LNCAP (cell line): ENCODE data around the gene TMPRSS6.

ENCODE experiments used
- CTCF ChIP-seq: fragments of 450-650 bp; IDR thresholded peaks from 2 replicates; pipeline ENCODE4 v1.5.1; 2017; ENCODE audit warnings: mild to moderate bottlenecking

TMPRSS6 gene

GRCh38 chr22:37098976-37099591 lies 10.4 kb downstream of the TMPRSS6 start:
- TF ChIP-seq CTCF, result no peak

- no peak for TF ChIP-seq CTCF
These were observed 12.2 kb downstream of the TMPRSS6 start for GRCh38 chr22:37097346-37097745.

- no peak for TF ChIP-seq CTCF
These were observed 14.4 kb downstream of the TMPRSS6 start for GRCh38 chr22:37095113-37095512.

- TF ChIP-seq CTCF, result no peak
These were observed 15.3 kb downstream of the TMPRSS6 start for GRCh38 chr22:37094239-37094638.

GRCh38 chr22:37092997-37093396 lies 16.5 kb downstream of the TMPRSS6 start:
- TF ChIP-seq CTCF, result no peak

GRCh38 chr22:37091994-37092393 lies 17.5 kb downstream of the TMPRSS6 start:
- no peak for TF ChIP-seq CTCF

GRCh38 chr22:37090920-37091695 lies 18.4 kb downstream of the TMPRSS6 start:
- TF ChIP-seq CTCF, result no peak
